A673 (cell line): ENCODE results near the gene OR4E1. TPM values are rescaled to one million over a fixed set of nuclear protein-coding genes. Genes with fewer than 3 reads are reported as not detected.

Source experiments
- BruUV-seq: library from RNA; stranded (reverse); fragments of 400-500 nt; replicated peaks from 2 replicates; lab custom pipeline; 2021; lab: Mats Ljungman, UMichigan
- CTCF ChIA-PET: fragments of 300-600 bp; sonication (Branson Sonifier 250); formaldehyde crosslinking; loops from one replicate; lab custom pipeline; 2022; ENCODE audit warnings: antibody characterized with exemption; lab: Charles Lee
- POLR2A ChIA-PET: fragments of 300-600 bp; sonication (Branson Sonifier 250); formaldehyde crosslinking; loops from one replicate; lab custom pipeline; 2022; ENCODE audit warnings: antibody characterized with exemption; ENCODE audit not compliant: low non-redundant PET; lab: Charles Lee
- DNase-seq: peaks from one replicate; pipeline ENCODE4 v3.0.0-alpha.2; 2015; ENCODE audit warnings: low spot score
- H3K27ac ChIP-seq: fragments of 200-600 bp; sonication (generic); 2 replicates; pipeline ENCODE4 v1.5.1; 2016; ENCODE audit warnings: mixed run types, low read depth, mild to moderate bottlenecking, mixed read lengths, antibody characterized with exemption, low read length; ENCODE audit not compliant: poor library complexity, severe bottlenecking
- H3K27me3 ChIP-seq: fragments of 200-600 bp; sonication (generic); replicated peaks from 2 replicates; pipeline ENCODE4 v1.6.1; 2017; ENCODE audit warnings: mixed run types, low read depth, mild to moderate bottlenecking, mixed read lengths, antibody characterized with exemption, low read length; ENCODE audit not compliant: insufficient read depth, poor library complexity
- H3K36me3 ChIP-seq: fragments of 200-600 bp; sonication (generic); 2 replicates; pipeline ENCODE4 v1.6.1; 2016; ENCODE audit warnings: mixed run types, mild to moderate bottlenecking, mixed read lengths, antibody characterized with exemption, low read length; ENCODE audit not compliant: insufficient read depth, poor library complexity, severe bottlenecking
- H3K4me1 ChIP-seq: fragments of 200-600 bp; sonication (generic); 2 replicates; pipeline ENCODE4 v1.6.1; 2017; ENCODE audit warnings: mixed run types, mild to moderate bottlenecking, mixed read lengths, antibody characterized with exemption, low read length; ENCODE audit not compliant: insufficient read depth, poor library complexity, severe bottlenecking
- H3K4me3 ChIP-seq: fragments of 200-600 bp; sonication (generic); 2 replicates; pipeline ENCODE4 v1.5.1; 2016; ENCODE audit warnings: low read depth, mixed run types, mild to moderate bottlenecking, mixed read lengths, low read length; ENCODE audit not compliant: poor library complexity, severe bottlenecking
- H3K9me3 ChIP-seq: fragments of 200-600 bp; sonication (generic); 2 replicates; pipeline ENCODE4 v1.6.1; 2016; ENCODE audit warnings: mixed run types, low read depth, mild to moderate bottlenecking, mixed read lengths, antibody characterized with exemption, low read length; ENCODE audit not compliant: poor library complexity, severe bottlenecking
- CTCF ChIP-seq: fragments of 300-800, 200-600 bp; sonication (generic); conservative IDR thresholded peaks from 2 replicates; pipeline ENCODE4 v1.5.1; 2017; ENCODE audit warnings: low read depth, mild to moderate bottlenecking, antibody characterized with exemption, low read length, moderate library complexity, mixed read lengths
- EZH2 ChIP-seq: fragments of 200-600 bp; sonication (generic); IDR thresholded peaks from 2 replicates; pipeline ENCODE4 v1.6.1; 2017; ENCODE audit warnings: borderline replicate concordance, low read depth, mild to moderate bottlenecking, mixed read lengths, antibody characterized with exemption, low read length; ENCODE audit not compliant: poor library complexity, severe bottlenecking
- intact Hi-C: fragments of 100-400 bp; cut with micrococcal nuclease; formaldehyde crosslinking; loops from one replicate; pipeline ENCODE4 v1.10.0; 2022; ENCODE audit not compliant: unreplicated experiment
- total RNA-seq: library from RNA; stranded (reverse); gene quantifications from 2 replicates; pipeline ENCODE4 v1.2.3, GENCODE V29; 2021

Gene OR4E1
- total RNA-seq, 1 experiment from 2014 or later: not detected

GRCh38 chr14:21653331-21653885 lies 20.2 kb downstream of the OR4E1 start, which contains the start of gene OR4E2:
Gene OR4E2 (plus strand): TSS chr14:21653835. CDS start chr14:21665083, 11,248 bp downstream.
- Histone ChIP-seq H3K27ac (peak within 1 kb of the TSS; percentile 100), H3K4me3 (peak within 1 kb of the TSS; percentile 14), H3K36me3 (peaks cover 59% of the 10 kb centered on the region), H3K4me1 (peaks cover 62% of the 10 kb centered on the region), H3K9me3 (no peaks in the 10 kb centered on the region), H3K27me3 (no peaks in the 10 kb centered on the region)
- intact Hi-C loops: no loop called here
- no peak for DNase-seq
- CTCF ChIA-PET: no interaction called here
- POLR2A ChIA-PET: no interaction called here
- TF ChIP-seq EZH2: no peak
- no peak for TF ChIP-seq CTCF
- no TSS peak for BruUV-seq

GRCh38 chr14:21652209-21652808 lies 21.3 kb downstream of the OR4E1 start:
- TF ChIP-seq CTCF (no peak), EZH2 (no peak)
- DNase-seq: peak; percentile 77
- ChIA-PET POLR2A (interaction anchor here (0.6 to 1.2 kb wide), 3 partner anchors 9 to 27 kb away, joined by 3 to 7 read pairs (median 3); no protein-coding TSS in a partner anchor), CTCF (interaction anchor here (0.6 kb wide), 1 partner anchor 20 kb away, joined by 4 read pairs; no protein-coding TSS in a partner anchor)
- Histone ChIP-seq H3K36me3 (peaks cover 62% of the 10 kb centered on the region), H3K4me3 (no peak overlapping the region), H3K9me3 (no peaks in the 10 kb centered on the region), H3K27me3 (no peaks in the 10 kb centered on the region), H3K4me1 (peaks cover 54% of the 10 kb centered on the region), H3K27ac (peak overlapping the region; percentile 100)
- intact Hi-C loops: no loop called here
- BruUV-seq: no TSS peak

GRCh38 chr14:21647380-21647779 lies 26.2 kb downstream of the OR4E1 start:
- Histone ChIP-seq H3K4me1 (peaks cover 11% of the 10 kb centered on the region), H3K36me3 (peaks cover 84% of the 10 kb centered on the region), H3K9me3 (no peaks in the 10 kb centered on the region), H3K27me3 (no peaks in the 10 kb centered on the region), H3K4me3 (peak overlapping the region; percentile 10), H3K27ac (peak overlapping the region; percentile 100)
- peak; percentile 75 for DNase-seq
- BruUV-seq: no TSS peak
- ChIA-PET CTCF (interaction anchor here (0.6 kb wide), 1 partner anchor 9 kb away, joined by 6 read pairs; no protein-coding TSS in a partner anchor), POLR2A (interaction anchor here (0.7 kb wide), 2 partner anchors 99 to 1448 kb away, joined by 5 to 12 read pairs; partner anchors contain the start of genes ACIN1 and C14orf119)
- TF ChIP-seq EZH2 (no peak), CTCF (no peak)
- intact Hi-C loops: no loop called here
